Neural cell (in vitro differentiated cells): ENCODE results near the gene KRT5.

Experiments used
- CTCF ChIP-seq: fragments of 450-650 bp; IDR thresholded peaks from 2 replicates; pipeline ENCODE4 v1.5.1; 2014; ENCODE audit warnings: antibody characterized with exemption, mild to moderate bottlenecking, moderate library complexity; ENCODE audit not compliant: poor library complexity, severe bottlenecking
- EP300 ChIP-seq: fragments of 450-650 bp; conservative IDR thresholded peaks from 2 replicates; pipeline ENCODE4 v1.6.1; 2014; ENCODE audit warnings: antibody characterized with exemption, mild to moderate bottlenecking, moderate library complexity; ENCODE audit not compliant: poor library complexity, severe bottlenecking
- POLR2AphosphoS5 ChIP-seq: IDR thresholded peaks from 2 replicates; pipeline ENCODE4 v1.6.1; 2012
- RAD21 ChIP-seq: fragments of 450-650 bp; conservative IDR thresholded peaks from 2 replicates; pipeline ENCODE4 v1.6.1; 2014; ENCODE audit warnings: antibody characterized with exemption, mild to moderate bottlenecking, moderate library complexity
- TAF1 ChIP-seq: IDR thresholded peaks from 2 replicates; pipeline ENCODE4 v1.6.1; 2012; ENCODE audit warnings: low read depth

GRCh38 chr12:52530905-52531304 lies 10.7 kb upstream of the KRT5 start:
- TF ChIP-seq RAD21 (no peak), CTCF (no peak), TAF1 (no peak), POLR2AphosphoS5 (no peak), EP300 (no peak)
